ENCODE results near the gene CHST11. TPM values are rescaled to one million over a fixed set of nuclear protein-coding genes. Genes with fewer than 3 reads are reported as not detected.
"Not testable (repeated sequence)": the region's sequence is repeated elsewhere in the genome, so short reads cannot be mapped to it uniquely, and the experiment has no call there.

Gene CHST11
- total RNA-seq, 1 donor from 2014 or later, result 44.3 TPM

DNA sequence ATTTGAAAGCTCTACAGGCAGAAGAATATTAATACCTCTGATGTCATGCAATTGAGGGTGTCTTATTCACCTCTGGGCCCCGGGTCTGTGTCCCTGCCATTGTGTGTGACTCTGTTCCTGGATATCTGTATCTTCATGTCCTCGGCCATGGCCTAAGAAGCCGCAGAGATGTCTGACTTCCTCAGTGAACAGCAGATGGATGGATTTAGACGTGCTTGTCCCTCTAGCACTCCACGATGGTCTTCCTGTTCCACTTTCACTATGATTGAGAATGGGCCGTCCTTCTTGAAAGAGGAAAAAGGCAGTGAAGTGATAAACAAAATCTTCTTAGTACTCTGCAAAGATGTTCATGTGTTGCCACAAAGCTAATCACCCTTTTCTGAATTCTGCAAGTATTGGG, 283.9 kb downstream of the CHST11 start:
- no peak overlapping the region for H3K4me3 ChIP-seq (ENCODE audit: low read depth, low read length)
- DNase-seq (ENCODE audit: low read depth), result no peak
- TF ChIP-seq CTCF (conservative IDR thresholded peaks at IDR 0.05; ENCODE audit: low read depth, low read length), result no peak

- DNase-seq (ENCODE audit: low read depth), result no peak
- no peak overlapping the region for H3K4me3 ChIP-seq (ENCODE audit: low read depth, low read length)
- TF ChIP-seq CTCF (conservative IDR thresholded peaks at IDR 0.05; ENCODE audit: low read depth, low read length), result no peak
Observed at GRCh38 chr12:104741077-104741476, 284.3 kb downstream of the CHST11 start.

- DNase-seq (ENCODE audit: low read depth), result no peak
Observed at GRCh38 chr12:104741497-104742367, 285.0 kb downstream of the CHST11 start.

DNA sequence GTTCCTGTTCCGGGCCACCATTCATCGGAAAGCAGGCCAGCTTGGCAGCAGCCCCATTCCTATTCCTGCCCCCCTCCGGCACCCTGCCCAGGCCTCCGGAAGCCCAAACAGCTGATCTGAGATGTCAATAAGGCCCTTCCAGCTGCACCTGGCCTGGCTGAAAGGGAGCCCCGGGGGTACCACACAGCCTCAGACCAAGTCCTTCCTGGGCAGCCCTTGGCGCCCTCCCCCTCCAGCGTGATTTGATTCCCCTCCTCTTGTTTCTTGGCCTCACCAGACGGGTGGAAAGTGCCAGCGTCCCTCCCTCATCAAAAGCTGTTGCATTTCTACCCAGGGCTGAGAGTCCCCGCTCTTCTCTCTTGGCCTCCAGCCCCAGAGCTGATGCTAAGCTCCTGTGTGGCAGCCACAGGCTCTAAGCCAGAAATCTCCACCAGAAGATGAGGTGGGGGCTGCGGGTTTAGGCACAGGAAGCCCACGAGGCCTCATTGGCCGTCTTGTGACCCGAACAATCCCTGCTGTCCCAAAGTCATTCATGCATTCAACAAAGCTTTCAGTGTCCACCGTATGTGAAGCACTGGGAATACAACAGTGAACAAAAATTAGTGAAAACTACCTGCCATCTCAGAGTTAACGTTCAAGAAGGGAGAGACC, 285.9 kb downstream of the CHST11 start:
- no peak for DNase-seq (ENCODE audit: low read depth)
- H3K4me3 ChIP-seq (ENCODE audit: low read depth, low read length), result no peak overlapping the region
- no peak for TF ChIP-seq CTCF (conservative IDR thresholded peaks at IDR 0.05; ENCODE audit: low read depth, low read length)

More at GRCh38 chr12:104741497-104742367, 285.0 kb downstream of the CHST11 start:
- no peak for TF ChIP-seq CTCF (conservative IDR thresholded peaks at IDR 0.05; ENCODE audit: low read depth, low read length)
- no peak overlapping the region for H3K4me3 ChIP-seq (ENCODE audit: low read depth, low read length)

GRCh38 chr12:104743202-104743580, 286.4 kb downstream of the CHST11 start:
- TF ChIP-seq CTCF (conservative IDR thresholded peaks at IDR 0.05; ENCODE audit: low read depth, low read length), result no peak
- DNase-seq (ENCODE audit: low read depth), result no peak
- no peak overlapping the region for H3K4me3 ChIP-seq (ENCODE audit: low read depth, low read length)

GRCh38 chr12:104743753-104744548, 287.2 kb downstream of the CHST11 start:
- H3K4me3 ChIP-seq (ENCODE audit: low read depth, low read length); DNase-seq (ENCODE audit: low read depth): not testable (repeated sequence)

DNA sequence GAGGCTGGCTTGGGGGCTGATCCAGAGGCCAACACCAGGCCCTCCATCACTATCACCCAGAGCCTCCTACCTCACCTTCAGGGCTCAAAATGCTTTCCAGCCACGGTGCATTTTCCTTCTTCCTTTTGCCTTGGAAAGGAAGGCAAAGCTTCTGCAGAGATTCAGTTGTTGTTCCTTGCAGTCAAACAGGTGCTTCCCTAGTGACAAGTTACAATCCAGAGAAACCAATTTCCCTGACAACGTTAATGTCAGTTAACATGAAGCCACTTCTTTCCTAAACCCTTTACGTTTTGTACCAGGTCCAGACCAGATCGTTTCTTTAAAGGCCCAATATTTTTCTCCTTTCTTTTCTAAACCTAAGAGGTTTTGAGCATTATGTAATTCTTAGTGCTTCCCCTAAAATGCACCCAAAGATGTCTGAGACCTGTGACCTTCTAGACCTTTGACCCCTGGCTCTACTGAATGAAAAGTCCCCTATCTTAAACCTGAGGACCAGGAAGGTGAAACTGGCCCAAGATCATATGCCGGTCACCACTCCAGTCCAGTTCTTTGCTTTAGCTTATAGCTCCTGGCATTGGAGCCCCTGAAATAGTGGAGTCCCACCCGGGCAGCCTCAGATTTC, 289.8 kb downstream of the CHST11 start:
- DNase-seq (ENCODE audit: low read depth), result no peak
- H3K4me3 ChIP-seq (ENCODE audit: low read depth, low read length), result no peak overlapping the region
- TF ChIP-seq CTCF (conservative IDR thresholded peaks at IDR 0.05; ENCODE audit: low read depth, low read length), result no peak
